Frontal cortex (tissue), 4 donors: ENCODE measurements around the gene SIAE. TPM values are rescaled to one million over a fixed set of nuclear protein-coding genes. Genes with fewer than 3 reads are reported as not detected.

ENCODE experiments used
- DNase-seq, 2 donors: peaks; one replicate each; pipeline ENCODE4 v3.0.0; 2012; ENCODE audit warnings: low spot score in 2 of 2
- FAIRE-seq: peaks from 2 replicates; lab custom pipeline; 2012; peaks lifted over from hg19 to GRCh38; lab: Jason Lieb, UNC
- small RNA-seq: library from RNA; depleted of rRNA; stranded (forward); fragments of <200 nt; gene quantifications from one replicate; pipeline ENCODE3, GENCODE V24; 2014
- total RNA-seq: library from RNA; depleted of rRNA; stranded (reverse); fragments of >200 nt; gene quantifications from one replicate; pipeline ENCODE4 v1.2.3, GENCODE V29; 2014
- donor health status: control.
- donor health status: control.
- donor health status: control.

The SIAE gene
- total RNA-seq, 1 donor from 2014 or later, result 10.2 TPM

DNA sequence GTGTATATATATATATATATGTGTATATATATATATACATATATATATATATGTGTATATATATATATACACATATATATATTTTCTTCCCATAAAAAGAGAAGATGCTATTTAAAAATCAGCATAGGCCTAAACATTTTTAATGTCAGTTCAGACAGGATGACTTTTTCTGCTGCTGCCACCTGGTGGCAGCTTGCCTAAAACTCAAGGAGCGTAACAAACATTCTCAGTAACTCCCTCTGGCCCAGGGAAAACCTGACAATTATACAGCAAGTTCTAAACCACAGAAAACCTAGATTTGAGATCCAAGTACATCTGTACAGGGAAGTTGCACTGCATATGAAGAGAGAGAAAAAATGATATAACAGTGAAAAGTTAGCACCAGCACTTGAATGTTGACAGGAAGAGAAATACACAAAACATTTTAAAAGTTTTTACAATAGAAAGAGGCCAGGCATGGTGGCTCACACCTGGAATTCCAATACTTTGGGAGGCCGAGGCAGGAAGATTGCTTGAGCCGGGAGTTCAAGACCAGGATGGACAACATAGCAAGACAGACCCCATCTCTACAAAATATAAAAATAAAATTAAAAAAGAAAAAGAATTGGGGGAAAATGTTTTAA is 87.2 kb downstream of the SIAE start:
- no peak for FAIRE-seq

DNA sequence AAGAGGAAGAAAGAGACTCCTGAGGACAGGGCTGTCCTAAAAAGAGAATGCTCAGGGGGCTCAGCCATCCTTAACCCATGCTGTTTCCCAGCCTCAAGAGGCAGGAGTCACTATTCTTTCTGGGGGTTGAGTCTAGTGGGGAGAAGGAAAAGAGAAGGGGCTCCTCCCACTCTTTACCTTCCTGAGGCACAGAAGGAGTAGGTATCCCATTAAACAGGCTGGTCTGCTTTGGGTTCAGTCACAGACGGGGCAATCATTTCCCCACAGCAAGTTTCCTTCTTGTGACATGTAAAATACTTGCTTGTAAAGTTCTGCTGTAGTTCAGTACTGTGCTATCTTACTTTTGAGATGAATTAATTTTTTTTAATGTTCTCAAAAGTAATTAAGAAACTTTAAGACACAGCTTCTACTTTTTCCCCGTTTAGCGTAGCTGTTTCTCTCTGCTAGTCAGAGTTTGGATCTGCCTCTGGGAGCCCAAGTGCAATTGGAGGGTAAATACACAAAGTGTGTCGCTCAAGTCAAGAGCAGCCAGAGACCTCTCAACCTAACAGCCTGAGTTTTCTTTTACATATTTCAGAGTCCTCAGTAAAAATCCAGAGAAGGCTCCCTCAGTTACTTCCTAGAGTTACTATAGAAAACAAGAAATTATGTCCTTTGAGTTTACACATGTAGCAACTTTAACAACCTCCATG is 88.7 kb downstream of the SIAE start:
- no peak for DNase-seq
- FAIRE-seq, result no peak

More for the DNA sequence above, 87.2 kb downstream of the SIAE start:
- DNase-seq, result no peak

DNA sequence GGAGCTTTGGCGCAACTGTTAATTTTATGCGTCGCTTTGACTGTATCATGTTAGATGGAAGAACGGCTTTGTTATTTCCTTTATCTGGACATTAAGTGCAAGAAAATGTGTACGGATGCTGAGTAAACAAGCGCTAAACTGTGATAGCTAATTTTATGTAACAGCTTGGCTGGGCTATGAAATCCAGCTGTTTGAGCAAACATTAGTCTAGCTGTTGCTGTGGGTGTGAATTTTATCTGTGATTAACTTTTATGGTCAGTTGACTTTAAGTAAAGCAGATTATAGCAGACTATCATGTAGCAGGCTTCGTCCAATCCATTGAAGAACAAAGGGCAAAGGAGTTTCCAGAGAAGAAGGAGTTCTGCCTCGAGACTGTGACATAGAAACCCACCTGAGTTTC is 89.8 kb downstream of the SIAE start:
- DNase-seq (no peak), FAIRE-seq (no peak)

Small RNA genes within 50 kb of the gene (small RNA-seq; reads per million reads assigned to genes)
- gene RNA5SP352, result not detected

Other genes with a start within 250 kb of the SIAE start
- not detected for gene OR8B4, start 248.9 kb downstream of the SIAE start, total RNA-seq
- not detected for gene OR8B8, start 228.0 kb downstream of the SIAE start, total RNA-seq
- not detected for gene OR8B12, start 130.1 kb downstream of the SIAE start, total RNA-seq
- not detected for gene OR8A1, start 103.7 kb downstream of the SIAE start, total RNA-seq
- not detected for gene PANX3, start 62.3 kb downstream of the SIAE start, total RNA-seq
- 35.9 TPM for gene TBRG1, start 50.9 kb downstream of the SIAE start, total RNA-seq
- 5.7 TPM for gene SPA17, start 165 bp upstream of the SIAE start, total RNA-seq
- 2.9 TPM for gene NRGN, start 66.2 kb upstream of the SIAE start, total RNA-seq
- not detected for gene VSIG2, start 78.5 kb upstream of the SIAE start, total RNA-seq
- 3.7 TPM for gene ESAM, start 88.6 kb upstream of the SIAE start, total RNA-seq
- gene MSANTD2, start 126.7 kb upstream of the SIAE start, total RNA-seq, result 22.4 TPM
- gene ROBO3, start 191.7 kb upstream of the SIAE start, total RNA-seq, result 10.2 TPM
- 1.6 TPM for gene ROBO4, start 224.1 kb upstream of the SIAE start, total RNA-seq
- not detected for gene HEPN1, start 245.5 kb upstream of the SIAE start, total RNA-seq